Sigmoid colon (tissue), 4 donors: ENCODE measurements around the gene MYOD1.

Source experiments
- CTCF ChIP-seq, 4 experiments: fragments of 450-650 bp in 3 of 4; fragments of 200-600 bp in 1 of 4; IDR thresholded peaks; one replicate each; pipeline ENCODE4 v1.5.1; 2016 to 2019; ENCODE audit warnings: antibody characterized with exemption in 4 of 4, mild to moderate bottlenecking in 3 of 4, moderate library complexity in 2 of 4
- POLR2A ChIP-seq, 2 donors: fragments of 450-650 bp; IDR thresholded peaks; one replicate each; pipeline ENCODE4 v1.6.1; 2016; ENCODE audit warnings: antibody characterized with exemption in 2 of 2, mild to moderate bottlenecking in 2 of 2, moderate library complexity in 2 of 2
- POLR2AphosphoS5 ChIP-seq, 4 donors: sonication (generic); formaldehyde crosslinking; IDR thresholded peaks; one replicate each; pipeline ENCODE4 v1.6.1; 2017; ENCODE audit warnings: antibody characterized with exemption in 4 of 4

DNA sequence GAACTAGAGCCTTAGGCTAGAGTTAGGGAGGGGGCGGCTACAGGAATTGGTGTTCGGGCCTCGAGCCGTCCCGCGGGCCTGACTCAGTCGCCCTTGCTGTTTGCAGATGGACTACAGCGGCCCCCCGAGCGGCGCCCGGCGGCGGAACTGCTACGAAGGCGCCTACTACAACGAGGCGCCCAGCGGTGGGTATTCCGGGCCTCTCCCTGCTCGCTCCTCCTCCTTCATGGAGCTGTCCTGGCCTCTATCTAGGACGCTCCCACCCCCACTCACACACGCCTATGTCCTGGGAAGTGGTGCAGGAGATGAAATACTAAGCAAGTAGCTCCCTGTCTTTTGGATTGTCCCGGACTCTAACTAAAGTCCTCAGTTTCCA lies 1.4 kb downstream of the MYOD1 start:
- TF ChIP-seq POLR2A (IDR thresholded peaks at IDR 0.05) (no peak), POLR2AphosphoS5 (IDR thresholded peaks at IDR 0.05) (no peak), CTCF (IDR thresholded peaks at IDR 0.05) (no peak)
